Activated CD8-positive, alpha-beta T cell treated with anti-CD3 and anti-CD28 coated beads for 36 hours (primary cell): Measurements from ENCODE around the gene NAT16. TPM values are rescaled to one million over a fixed set of nuclear protein-coding genes. Genes with fewer than 3 reads are reported as not detected.
A peak's percentile ranks its signal among the peaks of the same experiment; 100 is the strongest.

Experiments used
- ATAC-seq: fragments of 200-7000 bp; cut with Tn5 transposase; one replicate; pipeline ENCODE4 v1.10.0; 2021; ENCODE audit warnings: mild to moderate bottlenecking, moderate library complexity
- CTCF ChIA-PET: fragments of 350-600 bp; sonication (Branson Sonifier 250); formaldehyde crosslinking; loops from one replicate; lab custom pipeline; 2021; ENCODE audit warnings: antibody characterized with exemption; lab: Charles Lee
- POLR2A ChIA-PET: fragments of 350-600 bp; sonication (Branson Sonifier 250); formaldehyde crosslinking; loops from one replicate; lab custom pipeline; 2021; ENCODE audit warnings: antibody characterized with exemption; lab: Charles Lee
- DNase-seq: peaks from one replicate; pipeline ENCODE4 v3.0.0-alpha.2; 2020
- H3K27ac Mint-ChIP-seq: one replicate; pipeline ENCODE4 v1.8.0; 2021; ENCODE audit warnings: mild to moderate bottlenecking, mixed read lengths
- H3K27me3 Mint-ChIP-seq: one replicate; pipeline ENCODE4 v1.8.0; 2021; ENCODE audit warnings: mixed read lengths
- H3K36me3 Mint-ChIP-seq: one replicate; pipeline ENCODE4 v1.8.0; 2021; ENCODE audit warnings: low read depth, mixed read lengths
- H3K4me1 Mint-ChIP-seq: one replicate; pipeline ENCODE4 v1.8.0; 2021; ENCODE audit warnings: low read depth, mixed read lengths
- H3K4me3 Mint-ChIP-seq: one replicate; pipeline ENCODE4 v1.8.0; 2021; ENCODE audit warnings: mild to moderate bottlenecking, moderate library complexity, mixed read lengths
- H3K9me3 Mint-ChIP-seq: one replicate; pipeline ENCODE4 v1.8.0; 2021; ENCODE audit warnings: mixed read lengths
- CTCF ChIP-seq: fragments of 200-600 bp; IDR thresholded peaks from one replicate; pipeline ENCODE4 v1.8.0; 2022; ENCODE audit warnings: antibody characterized with exemption, mild to moderate bottlenecking
- intact Hi-C: fragments of 100-400 bp; cut with micrococcal nuclease; formaldehyde crosslinking; loops from one replicate; pipeline ENCODE4 v1.10.0; 2022
- total RNA-seq, 2 experiments: library from RNA; stranded (reverse); gene quantifications; one replicate each; pipeline ENCODE4 v1.2.3, GENCODE V29; 2021

NAT16 gene
- total RNA-seq, 2 experiments from 2014 or later, result not detected

GRCh38 chr7:101154693-101155102, 25.4 kb downstream of the NAT16 start:
- H3K27me3 Mint-ChIP-seq, result peaks cover 5% of the 10 kb centered on the region
- intact Hi-C loops, result no loop called here

GRCh38 chr7:101153969-101154692, 26.0 kb downstream of the NAT16 start, which contains the start of gene AP1S1:
AP1S1 (plus strand) TSS chr7:101154476; CDS start chr7:101154515, 39 bp downstream.
- POLR2A ChIA-PET, result no interaction called here
- H3K9me3 Mint-ChIP-seq, result peaks cover 3% of the 10 kb centered on the region

More at GRCh38 chr7:101154693-101155102, 25.4 kb downstream of the NAT16 start:
- Mint-ChIP-seq H3K4me3 (peak overlapping the region; percentile 80), H3K36me3 (peaks cover 10% of the 10 kb centered on the region), H3K9me3 (peaks cover 3% of the 10 kb centered on the region), H3K27ac (peak overlapping the region; percentile 52), H3K4me1 (peaks cover 10% of the 10 kb centered on the region)
- ATAC-seq (peak; percentile 17), DNase-seq (no peak)
- POLR2A ChIA-PET, result interaction anchor here (0.7 kb wide), 1 partner anchor 9 kb away, joined by 3 read pairs; no protein-coding TSS in a partner anchor
- CTCF ChIA-PET, result interaction anchor here (0.9 to 4.1 kb wide), 6 partner anchors 11 to 63 kb away, joined by 5 to 31 read pairs (median 14); partner anchors contain the start of genes PLOD3 and ZNHIT1
- no peak for TF ChIP-seq CTCF

DNA sequence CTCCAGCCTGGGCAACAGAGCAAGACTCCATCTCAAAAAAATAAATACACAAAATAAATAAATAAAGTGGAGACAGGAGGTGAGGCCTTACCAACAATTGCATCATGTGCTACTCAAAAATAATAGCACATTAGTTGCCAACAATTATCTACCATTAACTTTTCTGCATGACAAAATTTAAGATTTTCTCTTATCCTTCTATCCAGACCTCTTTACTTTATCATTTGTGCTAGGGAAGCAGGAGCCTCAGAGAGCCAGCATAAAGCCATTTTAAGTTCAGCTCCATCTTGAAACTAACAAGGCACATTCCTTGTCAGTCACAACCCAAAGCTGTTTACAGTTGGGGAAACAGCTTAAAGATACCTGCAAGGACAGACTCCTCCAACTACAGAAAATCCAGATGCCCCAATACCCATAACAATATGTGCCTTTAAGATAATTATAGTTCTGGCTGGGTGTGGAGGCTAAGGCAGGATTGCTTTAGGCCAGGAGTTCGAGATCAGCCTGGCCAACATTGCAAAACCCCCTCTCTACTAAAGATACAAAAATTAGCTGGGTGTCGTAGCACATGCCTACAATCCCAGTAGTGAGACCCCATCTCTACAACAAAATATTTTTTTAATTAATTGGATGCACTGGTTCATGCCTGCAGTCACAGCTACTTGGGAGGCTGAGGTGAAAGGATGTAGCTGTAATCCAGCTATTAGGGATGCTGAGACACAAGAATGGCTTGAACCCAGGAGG, 28.0 kb downstream of the NAT16 start:
- H3K27me3 Mint-ChIP-seq, result peaks cover 14% of the 10 kb centered on the region
- ATAC-seq (no peak), DNase-seq (no peak)
- no peak overlapping the region for H3K4me3 Mint-ChIP-seq
- no peak overlapping the region for H3K27ac Mint-ChIP-seq
- H3K9me3 Mint-ChIP-seq, result peaks cover 3% of the 10 kb centered on the region
- ChIA-PET POLR2A (no interaction called here), CTCF (interaction anchor here (0.9 to 3.0 kb wide), 4 partner anchors 8 to 131 kb away, joined by 3 to 31 read pairs (median 6); no protein-coding TSS in a partner anchor)
- H3K4me1 Mint-ChIP-seq, result peaks cover 12% of the 10 kb centered on the region
- intact Hi-C loops, result no loop called here
- peaks cover 2% of the 10 kb centered on the region for H3K36me3 Mint-ChIP-seq
- no peak for TF ChIP-seq CTCF

More at GRCh38 chr7:101153969-101154692, 26.0 kb downstream of the NAT16 start, which contains the start of gene AP1S1:
- ATAC-seq (peak; percentile 94), DNase-seq (peak; percentile 96)
- CTCF ChIA-PET, result interaction anchor here (0.7 to 3.0 kb wide), 4 partner anchors 10 to 130 kb away, joined by 3 to 31 read pairs (median 7); partner anchors contain the start of gene VGF
- peak within 1 kb of the TSS; percentile 64 for H3K27ac Mint-ChIP-seq
- H3K4me3 Mint-ChIP-seq, result peak within 1 kb of the TSS; percentile 80
- intact Hi-C loops, result no loop called here
- no peak for TF ChIP-seq CTCF
- peaks cover 10% of the 10 kb centered on the region for H3K27me3 Mint-ChIP-seq
- H3K4me1 Mint-ChIP-seq, result peaks cover 10% of the 10 kb centered on the region
- peaks cover 10% of the 10 kb centered on the region for H3K36me3 Mint-ChIP-seq

GRCh38 chr7:101140746-101141382, 39.2 kb downstream of the NAT16 start:
- no peaks in the 10 kb centered on the region for H3K36me3 Mint-ChIP-seq
- H3K9me3 Mint-ChIP-seq, result no peaks in the 10 kb centered on the region
- ATAC-seq (peak; percentile 21), DNase-seq (peak; percentile 52)
- intact Hi-C loops, result loop anchor here (10.0 kb wide), 1 partner anchor 144 kb away; no protein-coding TSS in a partner anchor
- TF ChIP-seq CTCF, result no peak
- POLR2A ChIA-PET, result interaction anchor here (0.5 to 0.6 kb wide), 2 partner anchors 76 to 1677 kb away, joined by 3 read pairs; partner anchors contain the start of gene PLOD3
- peaks cover 13% of the 10 kb centered on the region for H3K27me3 Mint-ChIP-seq
- no peak overlapping the region for H3K4me3 Mint-ChIP-seq
- no peak overlapping the region for H3K27ac Mint-ChIP-seq
- peaks cover 41% of the 10 kb centered on the region for H3K4me1 Mint-ChIP-seq
- CTCF ChIA-PET, result interaction anchor here (0.7 to 14.0 kb wide), 8 partner anchors 24 to 181 kb away, joined by 3 to 280 read pairs (median 6); partner anchors contain the start of genes FIS1, IFT22 and VGF
